Stimulated activated memory B cell treated with anti-CD40 and anti-IgM and Interleukin-4, amounts not matched to agents 10 μg/mL and 1 μg/mL and 100 μg/mL, for 72 hours (primary cell): ENCODE results near the gene PDE10A.
A peak's percentile ranks its signal among the peaks of the same experiment; 100 is the strongest.

Source experiments
- ATAC-seq: fragments of 150-1000 bp; cut with Tn5 transposase; 2 replicates; pipeline ENCODE4 v1.10.0; 2021
- H3K27ac Mint-ChIP-seq: one replicate; pipeline ENCODE4 v1.8.0; 2022; ENCODE audit warnings: mild to moderate bottlenecking, mixed read lengths
- H3K27me3 Mint-ChIP-seq: one replicate; pipeline ENCODE4 v1.8.0; 2022; ENCODE audit warnings: mixed read lengths
- H3K36me3 Mint-ChIP-seq: one replicate; pipeline ENCODE4 v1.8.0; 2022; ENCODE audit warnings: mixed read lengths
- H3K4me1 Mint-ChIP-seq: one replicate; pipeline ENCODE4 v1.8.0; 2022; ENCODE audit warnings: mixed read lengths
- H3K4me3 Mint-ChIP-seq: one replicate; pipeline ENCODE4 v1.8.0; 2022; ENCODE audit warnings: mild to moderate bottlenecking, moderate library complexity, mixed read lengths
- H3K9me3 Mint-ChIP-seq: one replicate; pipeline ENCODE4 v1.8.0; 2022; ENCODE audit warnings: mixed read lengths

PDE10A gene

GRCh38 chr6:165663736-165664558 lies 906 bp upstream of the PDE10A start:
- H3K27ac Mint-ChIP-seq = no peak overlapping the region
- H3K9me3 Mint-ChIP-seq = peaks cover 3% of the 10 kb centered on the region
- H3K27me3 Mint-ChIP-seq = peaks cover 52% of the 10 kb centered on the region
- peaks cover 10% of the 10 kb centered on the region for H3K4me1 Mint-ChIP-seq
- H3K36me3 Mint-ChIP-seq = no peaks in the 10 kb centered on the region
- peak overlapping the region; percentile 18 for H3K4me3 Mint-ChIP-seq
- no peak for ATAC-seq

DNA sequence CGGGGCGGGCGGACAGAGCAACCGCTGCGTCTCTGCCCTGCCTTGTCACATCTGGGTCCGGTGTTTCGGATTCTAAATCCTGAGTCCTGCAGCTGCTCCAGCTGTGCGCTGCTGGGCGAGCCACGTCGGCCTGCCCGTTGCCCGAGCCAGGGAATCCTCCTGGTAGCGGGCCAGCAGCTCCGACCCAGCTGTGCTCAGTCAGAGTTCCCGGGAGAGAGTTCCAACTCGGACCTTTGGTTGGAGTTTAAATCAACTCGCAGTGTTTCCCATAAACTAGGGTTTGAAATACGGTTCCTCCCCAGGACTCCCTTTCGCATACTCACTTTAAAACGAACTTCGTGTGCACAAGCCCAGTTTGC lies 315 bp upstream of the PDE10A start:
- H3K9me3 Mint-ChIP-seq = peaks cover under 1% of the 10 kb centered on the region
- peaks cover 46% of the 10 kb centered on the region for H3K27me3 Mint-ChIP-seq
- H3K4me3 Mint-ChIP-seq = peak overlapping the region; percentile 18
- peaks cover 10% of the 10 kb centered on the region for H3K4me1 Mint-ChIP-seq
- no peak overlapping the region for H3K27ac Mint-ChIP-seq
- no peaks in the 10 kb centered on the region for H3K36me3 Mint-ChIP-seq
- ATAC-seq = no peak

DNA sequence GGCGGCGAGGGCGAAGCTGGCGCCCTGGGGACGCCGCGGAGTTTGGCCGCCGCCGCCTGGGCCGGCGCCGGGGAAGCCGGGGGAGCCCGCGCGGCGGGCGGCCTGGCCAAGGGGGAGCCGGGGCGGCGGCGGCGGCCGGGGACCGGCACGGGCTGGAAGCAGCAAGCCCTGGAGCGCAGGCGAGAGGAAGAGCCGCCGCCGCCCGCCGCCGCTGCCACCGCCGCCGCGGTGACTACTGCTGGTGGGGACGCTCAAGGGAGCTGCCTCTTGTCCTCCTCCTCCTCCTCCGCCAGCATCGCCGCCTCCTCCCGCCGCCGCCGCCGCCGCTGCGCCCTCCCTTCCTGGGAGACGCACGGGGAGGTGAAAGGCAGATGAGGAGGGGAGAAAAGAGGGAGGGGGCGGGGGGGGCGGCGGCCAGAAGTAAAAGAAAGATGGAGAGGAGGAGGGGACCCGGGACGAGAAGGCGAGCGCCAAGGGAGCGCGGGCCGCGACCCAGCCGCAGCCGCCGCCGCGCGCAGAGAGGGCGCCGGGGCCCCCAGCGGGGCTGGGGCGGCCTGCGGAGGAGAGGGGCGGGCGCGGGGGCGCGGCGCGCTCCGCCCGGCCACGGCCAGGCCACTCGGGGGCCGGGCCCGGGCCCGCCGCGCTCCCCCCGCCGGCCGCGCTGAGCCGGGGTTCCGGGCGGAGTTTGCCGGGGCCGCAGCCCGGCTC lies 846 bp downstream of the PDE10A start:
- Mint-ChIP-seq H3K36me3 (no peaks in the 10 kb centered on the region), H3K27me3 (peaks cover 43% of the 10 kb centered on the region), H3K9me3 (no peaks in the 10 kb centered on the region), H3K4me1 (peaks cover 10% of the 10 kb centered on the region), H3K4me3 (no peak overlapping the region), H3K27ac (no peak overlapping the region)
- ATAC-seq = peak; percentile 10

- no peak for ATAC-seq
- peaks cover 10% of the 10 kb centered on the region for H3K4me1 Mint-ChIP-seq
- no peaks in the 10 kb centered on the region for H3K36me3 Mint-ChIP-seq
- H3K4me3 Mint-ChIP-seq = no peak overlapping the region
- H3K27ac Mint-ChIP-seq = no peak overlapping the region
- peaks cover 43% of the 10 kb centered on the region for H3K27me3 Mint-ChIP-seq
- no peaks in the 10 kb centered on the region for H3K9me3 Mint-ChIP-seq
These were observed 1.4 kb downstream of the PDE10A start for GRCh38 chr6:165661664-165662025.

DNA sequence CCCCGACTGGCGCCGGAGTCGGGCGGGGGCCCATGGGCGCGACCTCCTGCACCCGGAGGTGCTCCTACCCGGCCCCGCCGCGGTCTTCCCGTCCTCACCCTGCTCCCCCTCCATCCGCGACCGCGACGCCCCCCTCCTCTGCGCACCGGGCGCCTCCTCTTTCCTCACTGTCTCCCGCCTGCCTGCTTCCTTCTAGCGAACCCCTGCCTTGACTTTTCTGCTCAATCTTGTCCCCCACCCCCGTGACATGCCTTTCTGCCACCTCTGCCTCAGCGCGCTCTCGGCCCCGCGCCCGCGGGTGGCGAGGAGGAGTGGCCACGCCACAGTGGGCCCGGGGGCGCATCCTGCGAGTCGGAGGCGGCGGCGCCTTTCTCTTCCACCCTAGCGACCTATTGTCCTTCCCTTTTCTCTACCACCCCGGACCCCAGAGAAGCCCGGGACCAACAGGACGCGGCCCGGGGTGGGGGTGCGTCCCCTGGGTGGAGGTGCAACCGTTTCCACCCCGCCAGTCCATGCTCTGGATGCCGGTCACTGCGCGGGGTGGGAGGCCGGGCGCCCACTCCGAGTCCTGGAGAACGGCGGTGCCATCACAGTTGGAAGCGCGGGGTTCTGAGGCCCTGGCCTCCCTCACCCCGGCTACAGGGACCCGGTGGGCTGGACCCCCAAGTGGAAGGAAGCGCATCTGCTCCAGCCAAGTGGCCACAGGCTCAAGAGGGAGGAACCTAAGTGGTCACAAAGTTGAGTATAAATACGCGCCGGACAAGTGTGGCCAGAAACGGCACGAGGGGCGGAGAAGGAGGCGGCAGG lies 2.0 kb downstream of the PDE10A start:
- Mint-ChIP-seq H3K27ac (no peak overlapping the region), H3K4me1 (peaks cover 10% of the 10 kb centered on the region), H3K27me3 (peaks cover 43% of the 10 kb centered on the region), H3K9me3 (no peaks in the 10 kb centered on the region), H3K4me3 (no peak overlapping the region), H3K36me3 (no peaks in the 10 kb centered on the region)
- no peak for ATAC-seq

DNA sequence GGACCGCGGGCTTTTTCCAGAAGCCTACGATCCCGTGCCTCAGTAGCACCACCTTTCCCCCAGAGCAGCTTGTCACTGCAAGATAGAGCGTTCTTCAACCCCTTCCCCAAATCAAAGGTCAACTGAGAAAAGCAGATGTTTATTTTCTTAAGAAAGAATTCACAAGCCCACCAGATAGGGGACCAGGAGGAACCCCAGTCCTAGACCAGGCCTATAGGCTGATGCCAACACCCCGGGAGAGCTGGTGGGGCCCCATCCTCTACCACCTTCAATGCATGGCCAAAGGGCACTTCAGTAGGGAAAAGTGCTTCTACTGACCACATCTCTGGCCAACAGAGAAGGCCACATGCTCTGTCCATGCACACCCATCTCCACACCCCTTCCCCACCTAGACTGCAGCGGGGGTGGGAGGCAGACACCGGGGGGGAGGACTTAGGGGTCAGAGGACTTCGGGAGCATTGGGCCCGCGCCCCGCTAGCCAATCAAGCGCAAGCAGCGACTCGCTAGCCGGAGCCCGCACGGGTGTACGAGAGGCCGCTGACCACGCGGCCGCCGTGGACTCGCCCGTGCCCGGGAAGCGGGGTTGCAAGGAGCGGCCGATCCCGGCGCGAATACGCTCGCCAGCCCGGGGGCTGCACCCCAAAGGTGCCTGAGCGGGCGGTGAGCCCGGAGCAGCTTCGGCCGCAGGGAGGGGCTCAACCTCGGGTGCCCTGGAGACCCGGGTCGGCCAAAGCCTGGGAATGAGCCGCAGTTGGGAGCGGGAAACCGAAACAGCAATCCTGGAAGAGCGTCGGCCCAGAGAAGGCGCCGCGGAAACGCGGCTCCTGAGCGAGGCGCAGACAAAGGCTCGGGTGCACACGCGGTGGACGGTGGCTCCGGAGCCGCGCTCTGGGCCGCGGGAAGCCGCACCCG lies 2.8 kb downstream of the PDE10A start:
- H3K27me3 Mint-ChIP-seq = peaks cover 37% of the 10 kb centered on the region
- no peak for ATAC-seq
- H3K4me3 Mint-ChIP-seq = no peak overlapping the region

GRCh38 chr6:165658395-165659058 lies 4.5 kb downstream of the PDE10A start:
- Mint-ChIP-seq H3K27me3 (peaks cover 21% of the 10 kb centered on the region), H3K36me3 (no peaks in the 10 kb centered on the region), H3K4me3 (no peak overlapping the region), H3K4me1 (peaks cover under 1% of the 10 kb centered on the region), H3K27ac (no peak overlapping the region), H3K9me3 (no peaks in the 10 kb centered on the region)
- no peak for ATAC-seq

More for the DNA sequence above, 2.8 kb downstream of the PDE10A start:
- Mint-ChIP-seq H3K27ac (no peak overlapping the region), H3K4me1 (peaks cover 10% of the 10 kb centered on the region), H3K36me3 (no peaks in the 10 kb centered on the region), H3K9me3 (no peaks in the 10 kb centered on the region)

GRCh38 chr6:165657325-165657680 lies 5.7 kb downstream of the PDE10A start:
- Mint-ChIP-seq H3K9me3 (no peaks in the 10 kb centered on the region), H3K4me1 (no peaks in the 10 kb centered on the region), H3K4me3 (no peak overlapping the region), H3K36me3 (no peaks in the 10 kb centered on the region), H3K27me3 (peaks cover 17% of the 10 kb centered on the region), H3K27ac (no peak overlapping the region)
- no peak for ATAC-seq

DNA sequence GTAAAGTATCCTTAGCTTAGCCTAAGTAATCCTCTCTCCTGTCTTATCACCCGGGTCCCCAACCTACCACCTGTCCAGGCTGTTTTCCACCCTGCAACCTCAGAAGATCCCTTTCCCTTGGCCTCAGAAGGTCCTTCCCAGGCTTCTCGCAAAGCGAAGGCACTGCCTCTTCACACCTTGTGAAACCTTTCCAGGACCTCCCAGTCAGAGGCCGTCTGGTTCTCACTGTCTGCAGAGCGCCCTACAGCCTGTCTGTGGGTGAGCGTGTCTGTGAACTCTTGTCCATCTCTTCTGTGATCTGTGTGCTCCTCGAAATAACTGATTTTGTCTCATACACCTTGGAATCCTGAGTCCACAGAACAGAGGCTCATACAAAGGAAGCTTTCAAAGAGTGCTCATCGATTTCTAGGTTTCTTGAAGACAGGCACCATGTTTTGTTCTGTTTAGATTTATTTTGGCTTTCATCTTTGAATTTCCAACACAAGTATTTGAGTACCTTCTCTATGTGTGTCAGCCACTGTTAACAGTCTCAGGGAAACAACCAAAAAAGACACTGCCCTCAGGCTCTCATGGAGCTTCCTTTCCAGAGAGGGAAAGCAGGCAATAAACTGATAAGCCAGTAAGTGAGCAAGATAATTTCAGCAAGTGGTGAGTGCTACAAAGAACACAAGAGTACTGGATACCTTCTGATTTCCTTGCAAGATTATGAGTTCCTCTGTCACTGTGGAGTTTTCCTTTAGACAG lies 6.3 kb downstream of the PDE10A start:
- H3K4me3 Mint-ChIP-seq = no peak overlapping the region
- no peaks in the 10 kb centered on the region for H3K36me3 Mint-ChIP-seq

GRCh38 chr6:165655191-165655590 lies 7.8 kb downstream of the PDE10A start:
- Mint-ChIP-seq H3K27ac (no peak overlapping the region), H3K27me3 (peaks cover 8% of the 10 kb centered on the region), H3K4me1 (no peaks in the 10 kb centered on the region), H3K36me3 (no peaks in the 10 kb centered on the region), H3K4me3 (no peak overlapping the region), H3K9me3 (peaks cover 4% of the 10 kb centered on the region)
- ATAC-seq = no peak

More for the DNA sequence above, 6.3 kb downstream of the PDE10A start:
- Mint-ChIP-seq H3K27ac (no peak overlapping the region), H3K4me1 (no peaks in the 10 kb centered on the region), H3K27me3 (peaks cover 17% of the 10 kb centered on the region), H3K9me3 (no peaks in the 10 kb centered on the region)
- no peak for ATAC-seq

DNA sequence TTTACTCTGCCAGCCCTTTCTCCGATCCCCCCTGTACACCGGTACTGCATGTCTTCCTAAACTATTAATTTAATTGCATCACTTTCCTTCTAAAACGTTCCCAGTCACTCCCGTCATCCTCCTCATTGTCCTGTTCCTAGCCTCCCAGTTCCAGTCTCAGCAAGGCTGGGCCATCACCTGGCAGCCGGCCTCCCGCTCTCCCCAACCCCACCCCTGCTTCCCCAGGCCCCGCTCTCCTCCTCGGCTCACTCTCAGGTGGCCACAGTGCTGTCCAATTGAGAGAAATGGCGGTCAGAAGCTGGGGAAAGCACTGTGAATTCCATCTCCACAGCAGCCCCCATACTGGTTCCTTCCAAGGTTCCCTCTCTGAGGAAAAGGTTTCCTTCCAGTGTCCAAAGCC lies 8.9 kb downstream of the PDE10A start:
- H3K27me3 Mint-ChIP-seq = no peaks in the 10 kb centered on the region
- no peaks in the 10 kb centered on the region for H3K36me3 Mint-ChIP-seq
- no peak overlapping the region for H3K4me3 Mint-ChIP-seq
- ATAC-seq = no peak
- peaks cover 4% of the 10 kb centered on the region for H3K9me3 Mint-ChIP-seq
- no peaks in the 10 kb centered on the region for H3K4me1 Mint-ChIP-seq
- H3K27ac Mint-ChIP-seq = no peak overlapping the region

- Mint-ChIP-seq H3K4me1 (no peaks in the 10 kb centered on the region), H3K9me3 (peaks cover 4% of the 10 kb centered on the region), H3K27me3 (no peaks in the 10 kb centered on the region), H3K36me3 (no peaks in the 10 kb centered on the region), H3K27ac (no peak overlapping the region), H3K4me3 (no peak overlapping the region)
- ATAC-seq = no peak
These were observed 9.4 kb downstream of the PDE10A start for GRCh38 chr6:165653607-165654006.

DNA sequence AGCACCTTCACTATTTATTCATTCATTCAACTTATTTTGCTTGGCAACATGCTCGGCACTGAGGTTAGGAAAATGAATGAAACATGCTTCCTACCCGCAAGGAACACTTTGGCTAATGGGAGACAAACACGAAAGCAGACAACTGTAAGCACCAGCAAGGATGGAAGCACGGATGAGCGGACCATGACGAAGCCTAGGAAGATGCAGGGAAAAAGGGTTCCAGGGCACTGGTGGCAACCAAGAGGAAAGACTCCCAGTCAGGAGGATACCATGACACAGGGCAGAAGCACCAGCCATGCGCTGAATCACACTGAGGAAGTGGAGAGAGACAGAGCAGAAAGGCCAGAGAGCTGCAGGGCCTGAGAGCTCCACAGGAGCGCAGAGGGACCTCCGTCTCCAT lies 9.8 kb downstream of the PDE10A start:
- H3K27me3 Mint-ChIP-seq = no peaks in the 10 kb centered on the region
- H3K36me3 Mint-ChIP-seq = no peaks in the 10 kb centered on the region
- ATAC-seq = no peak
- no peaks in the 10 kb centered on the region for H3K4me1 Mint-ChIP-seq
- H3K27ac Mint-ChIP-seq = no peak overlapping the region
- no peak overlapping the region for H3K4me3 Mint-ChIP-seq
- peaks cover 6% of the 10 kb centered on the region for H3K9me3 Mint-ChIP-seq

- H3K4me3 Mint-ChIP-seq = no peak overlapping the region
- no peaks in the 10 kb centered on the region for H3K27me3 Mint-ChIP-seq
- H3K9me3 Mint-ChIP-seq = peaks cover 6% of the 10 kb centered on the region
- H3K27ac Mint-ChIP-seq = no peak overlapping the region
- ATAC-seq = no peak
- H3K36me3 Mint-ChIP-seq = no peaks in the 10 kb centered on the region
- no peaks in the 10 kb centered on the region for H3K4me1 Mint-ChIP-seq
These were observed 10.3 kb downstream of the PDE10A start for GRCh38 chr6:165652766-165653165.
